Esophagus squamous epithelium (tissue), 5 donors: ENCODE data around the gene IGF1R. TPM values are rescaled to one million over a fixed set of nuclear protein-coding genes. Genes with fewer than 3 reads are reported as not detected.
A peak's percentile ranks its signal among the peaks of the same experiment; 100 is the strongest.
"Not testable (repeated sequence)": the region's sequence is repeated elsewhere in the genome, so short reads cannot be mapped to it uniquely, and the experiment has no call there.

Source experiments
- DNase-seq: peaks from one replicate; lab custom pipeline; 2025; lab: John Stamatoyannopoulos, UW
- H3K27ac ChIP-seq, 4 donors: fragments of 200-600 bp; sonication (generic); one replicate each; pipeline ENCODE4 v1.5.1; 2016 to 2019; ENCODE audit warnings: mild to moderate bottlenecking in 1 of 4
- H3K27me3 ChIP-seq, 4 donors: fragments of 200-600 bp; sonication (generic); 1 replicate in 3 of 4; 2 replicates in 1 of 4; pipeline versions ENCODE4 v1.5.1 to v1.6.0; 2017 to 2021; ENCODE audit warnings: antibody characterized with exemption in 1 of 4
- H3K36me3 ChIP-seq, 3 donors: fragments of 200-600 bp; sonication (generic); one replicate each; pipeline ENCODE4 v1.5.1; 2016 to 2019
- H3K4me1 ChIP-seq, 3 donors: fragments of 200-600 bp; sonication (generic); one replicate each; pipeline ENCODE4 v1.5.1; 2017 to 2019
- H3K4me3 ChIP-seq, 4 donors: fragments of 200-600 bp; sonication (generic); 1 replicate in 3 of 4; 2 replicates in 1 of 4; pipeline ENCODE4 v1.5.1; 2016 to 2019; ENCODE audit warnings: mild to moderate bottlenecking in 2 of 4, moderate library complexity in 1 of 4
- H3K9me3 ChIP-seq, 3 donors: fragments of 200-600 bp; sonication (generic); one replicate each; pipeline ENCODE4 v1.5.1; 2016 to 2019
- POLR2A ChIP-seq, 4 donors: fragments of 450-650 bp; IDR thresholded peaks; one replicate each; pipeline ENCODE4 v1.6.1; 2017; ENCODE audit warnings: antibody characterized with exemption in 4 of 4, mild to moderate bottlenecking in 4 of 4, moderate library complexity in 3 of 4
- WGBS, 2 donors: methylation state at CpG; one replicate each; pipeline ENCODE4 v1.1.5; 2018; 5-methylcytosine and 5-hydroxymethylcytosine counted together
- intact Hi-C: fragments of 100-400 bp; cut with DNase I; formaldehyde crosslinking; loops from one replicate; pipeline ENCODE4 v1.15.0; 2022
- total RNA-seq, 4 donors: library from RNA; depleted of rRNA; stranded (reverse); fragments of >200 nt; gene quantifications; one replicate each; pipeline ENCODE4 v1.1.0, GENCODE V29; 2016
- TF ChIP-seq, protein P1 (sequence below), 6 experiments: fragments of 450-650 bp in 4 of 6; fragments of 200-600 bp in 2 of 6; sonication (generic) in 2 of 6; IDR thresholded peaks; one replicate each; pipeline ENCODE4 v1.5.1; 2016 to 2019; ENCODE audit warnings: antibody characterized with exemption in 6 of 6, mild to moderate bottlenecking in 4 of 6, moderate library complexity in 4 of 6
- donor health status: DM: yes; HTN: yes; CAD: no.

Gene IGF1R
- total RNA-seq, 4 donors from 2014 or later: 20.5 to 54.8 (median 40.4) TPM

DNA sequence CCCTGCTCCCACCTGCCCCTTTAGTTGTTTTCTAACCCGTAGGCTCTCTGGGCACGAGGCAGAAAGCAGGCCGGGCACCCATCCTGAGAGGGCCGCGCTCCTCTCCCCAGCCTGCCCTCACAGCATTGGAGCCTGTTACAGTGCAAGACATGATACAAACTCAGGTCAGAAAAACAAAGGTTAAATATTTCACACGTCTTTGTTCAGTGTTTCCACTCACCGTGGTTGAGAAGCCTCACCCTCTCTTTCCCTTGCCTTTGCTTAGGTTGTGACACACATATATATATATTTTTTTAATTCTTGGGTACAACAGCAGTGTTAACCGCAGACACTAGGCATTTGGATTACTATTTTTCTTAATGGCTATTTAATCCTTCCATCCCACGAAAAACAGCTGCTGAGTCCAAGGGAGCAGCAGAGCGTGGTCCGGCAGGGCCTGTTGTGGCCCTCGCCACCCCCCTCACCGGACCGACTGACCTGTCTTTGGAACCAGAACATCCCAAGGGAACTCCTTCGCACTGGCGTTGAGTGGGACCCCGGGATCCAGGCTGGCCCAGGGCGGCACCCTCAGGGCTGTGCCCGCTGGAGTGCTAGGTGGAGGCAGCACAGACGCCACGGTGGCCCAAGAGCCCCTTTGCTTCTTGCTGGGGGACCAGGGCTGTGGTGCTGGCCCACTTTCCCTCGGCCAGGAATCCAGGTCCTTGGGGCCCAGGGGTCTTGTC, 310.7 kb downstream of the IGF1R start:
- peaks cover 0 to 22% (median 9%) of the 10 kb centered on the region in 3 donors for H3K4me1 ChIP-seq
- no peak for DNase-seq
- WGBS, 2 donors: 79 to 89% methylated on average over 11 to 17 of the region's 22 CpGs
- intact Hi-C loops: no loop called here
- peaks cover 0 to 8% (median 0%) of the 10 kb centered on the region in 3 donors for H3K9me3 ChIP-seq
- TF ChIP-seq, protein P1, sequence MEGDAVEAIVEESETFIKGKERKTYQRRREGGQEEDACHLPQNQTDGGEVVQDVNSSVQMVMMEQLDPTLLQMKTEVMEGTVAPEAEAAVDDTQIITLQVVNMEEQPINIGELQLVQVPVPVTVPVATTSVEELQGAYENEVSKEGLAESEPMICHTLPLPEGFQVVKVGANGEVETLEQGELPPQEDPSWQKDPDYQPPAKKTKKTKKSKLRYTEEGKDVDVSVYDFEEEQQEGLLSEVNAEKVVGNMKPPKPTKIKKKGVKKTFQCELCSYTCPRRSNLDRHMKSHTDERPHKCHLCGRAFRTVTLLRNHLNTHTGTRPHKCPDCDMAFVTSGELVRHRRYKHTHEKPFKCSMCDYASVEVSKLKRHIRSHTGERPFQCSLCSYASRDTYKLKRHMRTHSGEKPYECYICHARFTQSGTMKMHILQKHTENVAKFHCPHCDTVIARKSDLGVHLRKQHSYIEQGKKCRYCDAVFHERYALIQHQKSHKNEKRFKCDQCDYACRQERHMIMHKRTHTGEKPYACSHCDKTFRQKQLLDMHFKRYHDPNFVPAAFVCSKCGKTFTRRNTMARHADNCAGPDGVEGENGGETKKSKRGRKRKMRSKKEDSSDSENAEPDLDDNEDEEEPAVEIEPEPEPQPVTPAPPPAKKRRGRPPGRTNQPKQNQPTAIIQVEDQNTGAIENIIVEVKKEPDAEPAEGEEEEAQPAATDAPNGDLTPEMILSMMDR (IDR thresholded peaks at IDR 0.05): no peak
- no peak for TF ChIP-seq POLR2A (IDR thresholded peaks at IDR 0.05)
- H3K4me3 ChIP-seq: no peak overlapping the region
- no peak overlapping the region for H3K27ac ChIP-seq
- no peaks in the 10 kb centered on the region for H3K27me3 ChIP-seq
- H3K36me3 ChIP-seq: peaks cover 16 to 88% (median 30%) of the 10 kb centered on the region in 3 donors

DNA sequence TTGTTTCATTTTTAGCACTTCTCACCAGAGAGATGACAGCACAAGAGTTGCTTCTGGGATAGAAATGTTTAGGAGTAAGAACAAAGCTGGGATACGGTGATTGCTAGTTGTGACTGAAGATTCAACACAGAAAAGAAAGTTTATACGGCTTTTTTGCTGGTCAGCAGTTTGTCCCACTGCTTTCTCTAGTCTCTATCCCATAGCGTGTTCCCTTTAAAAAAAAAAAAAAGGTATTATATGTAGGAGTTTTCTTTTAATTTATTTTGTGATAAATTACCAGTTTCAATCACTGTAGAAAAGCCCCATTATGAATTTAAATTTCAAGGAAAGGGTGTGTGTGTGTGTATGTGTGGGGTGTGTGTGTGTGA, 311.3 kb downstream of the IGF1R start:
- H3K4me3 ChIP-seq: no peak overlapping the region
- TF ChIP-seq, protein P1 (IDR thresholded peaks at IDR 0.05): no peak
- TF ChIP-seq POLR2A (IDR thresholded peaks at IDR 0.05): no peak
- DNase-seq: no peak
- WGBS, 2 donors: 81 to 95% methylated on average over 3 of the region's 3 CpGs
- H3K4me1 ChIP-seq: peaks cover 0 to 17% (median 10%) of the 10 kb centered on the region in 3 donors
- no peak overlapping the region for H3K27ac ChIP-seq
- H3K9me3 ChIP-seq: peaks cover 0 to 8% (median 0%) of the 10 kb centered on the region in 3 donors
- peaks cover 16 to 82% (median 30%) of the 10 kb centered on the region in 3 donors for H3K36me3 ChIP-seq
- H3K27me3 ChIP-seq: no peaks in the 10 kb centered on the region
- intact Hi-C loops: no loop called here

DNA sequence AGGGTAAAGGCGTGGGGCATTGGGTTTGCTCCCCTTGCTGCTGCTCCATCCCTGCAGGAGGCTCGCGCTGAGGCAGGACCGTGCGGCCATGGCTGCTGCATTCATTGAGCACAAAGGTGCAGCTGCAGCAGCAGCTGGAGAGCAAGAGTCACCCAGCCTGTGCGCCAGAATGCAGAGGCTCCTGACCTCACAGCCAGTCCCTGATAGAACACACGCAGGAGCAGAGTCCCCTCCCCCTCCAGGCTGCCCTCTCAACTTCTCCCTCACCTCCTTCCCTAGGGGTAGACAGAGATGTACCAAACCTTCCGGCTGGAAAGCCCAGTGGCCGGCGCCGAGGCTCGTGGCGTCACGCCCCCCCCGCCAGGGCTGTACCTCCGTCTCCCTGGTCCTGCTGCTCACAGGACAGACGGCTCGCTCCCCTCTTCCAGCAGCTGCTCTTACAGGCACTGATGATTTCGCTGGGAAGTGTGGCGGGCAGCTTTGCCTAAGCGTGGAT, 312.3 kb downstream of the IGF1R start:
- peaks cover 16 to 74% (median 30%) of the 10 kb centered on the region in 3 donors for H3K36me3 ChIP-seq
- TF ChIP-seq, protein P1 (IDR thresholded peaks at IDR 0.05): no peak
- no peak for TF ChIP-seq POLR2A (IDR thresholded peaks at IDR 0.05)
- 96% methylated on average over 10 of the region's 21 CpGs; no CpG with 5 or more reads in 1 of the 2 donors for WGBS, 2 donors
- DNase-seq: no peak
- no peak overlapping the region for H3K27ac ChIP-seq
- H3K4me1 ChIP-seq: peaks cover 0 to 11% (median 9%) of the 10 kb centered on the region in 3 donors
- no peak overlapping the region for H3K4me3 ChIP-seq
- intact Hi-C loops: no loop called here
- no peaks in the 10 kb centered on the region for H3K27me3 ChIP-seq
- peaks cover 0 to 8% (median 0%) of the 10 kb centered on the region in 3 donors for H3K9me3 ChIP-seq

DNA sequence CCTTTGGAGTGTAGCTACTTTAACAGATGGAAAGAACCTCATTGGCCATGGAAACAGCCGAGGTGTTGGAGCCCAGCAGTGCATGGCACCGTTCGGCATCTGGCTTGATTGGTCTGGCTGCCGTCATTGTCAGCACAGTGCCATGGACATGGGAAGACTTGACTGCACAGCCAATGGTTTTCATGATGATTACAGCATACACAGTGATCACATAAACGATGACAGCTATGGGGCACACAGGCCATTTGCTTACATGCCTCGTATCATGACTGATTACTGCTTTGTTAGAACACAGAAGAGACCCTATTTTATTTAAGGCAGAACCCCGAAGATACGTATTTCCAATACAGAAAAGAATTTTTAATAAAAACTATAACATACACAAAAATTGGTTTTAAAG, 315.1 kb downstream of the IGF1R start:
- no peaks in the 10 kb centered on the region for H3K27me3 ChIP-seq
- TF ChIP-seq, protein P1 (IDR thresholded peaks at IDR 0.05): no peak
- peaks cover 0 to 19% (median 11%) of the 10 kb centered on the region in 3 donors for H3K4me1 ChIP-seq
- intact Hi-C loops: no loop called here
- WGBS, 2 donors: 94 to 95% methylated on average over 7 to 8 of the region's 8 CpGs
- H3K36me3 ChIP-seq: peaks cover 16 to 46% (median 23%) of the 10 kb centered on the region in 3 donors
- H3K27ac ChIP-seq: no peak overlapping the region
- H3K9me3 ChIP-seq: peaks cover 0 to 8% (median 0%) of the 10 kb centered on the region in 3 donors
- no peak overlapping the region for H3K4me3 ChIP-seq
- DNase-seq: no peak

DNA sequence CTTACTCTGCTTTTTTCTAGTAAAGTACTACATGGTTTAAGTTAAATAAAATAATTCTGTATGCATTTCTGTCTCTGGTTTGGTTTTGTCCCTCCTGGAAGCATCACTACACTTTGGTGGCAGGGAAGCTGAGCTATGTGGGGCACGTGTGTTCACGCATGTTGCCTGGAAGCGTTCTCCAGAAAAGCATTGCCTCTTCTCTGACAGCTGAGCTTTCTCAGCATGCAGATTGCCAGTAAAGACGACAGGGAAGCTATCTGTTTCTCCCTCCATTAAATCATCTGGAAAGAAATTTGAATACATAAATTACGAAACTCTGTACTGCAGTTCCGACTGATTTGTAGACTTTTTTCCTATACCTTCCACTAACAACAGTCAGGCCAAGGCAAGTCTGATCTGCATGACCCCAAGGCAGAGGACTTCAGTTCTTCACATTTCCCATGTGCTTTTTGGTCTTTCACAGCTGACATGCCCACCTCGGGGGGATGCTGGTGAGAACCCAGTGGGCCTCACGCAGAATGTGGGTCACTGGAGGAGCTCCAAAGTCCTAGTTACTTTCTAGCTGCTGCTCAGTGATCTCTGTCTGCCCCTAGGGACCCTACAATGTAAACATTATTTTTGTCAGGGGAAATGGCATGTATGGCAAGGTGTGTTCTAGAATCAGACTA, 316.3 kb downstream of the IGF1R start:
- Histone ChIP-seq H3K36me3 (peaks cover 16 to 34% (median 19%) of the 10 kb centered on the region in 3 donors), H3K27me3 (no peaks in the 10 kb centered on the region), H3K4me3 (no peak overlapping the region), H3K4me1 (peaks cover 0 to 19% (median 11%) of the 10 kb centered on the region in 3 donors), H3K27ac (peak overlapping the region in 2 of 4 donors; percentile 13 to 18), H3K9me3 (peaks cover 0 to 8% (median 0%) of the 10 kb centered on the region in 3 donors)
- TF ChIP-seq, protein P1 (IDR thresholded peaks at IDR 0.05): no peak
- TF ChIP-seq POLR2A (IDR thresholded peaks at IDR 0.05): no peak
- intact Hi-C loops: no loop called here
- WGBS, 2 donors: 62 to 73% methylated on average over 8 of the region's 8 CpGs
- no peak for DNase-seq

DNA sequence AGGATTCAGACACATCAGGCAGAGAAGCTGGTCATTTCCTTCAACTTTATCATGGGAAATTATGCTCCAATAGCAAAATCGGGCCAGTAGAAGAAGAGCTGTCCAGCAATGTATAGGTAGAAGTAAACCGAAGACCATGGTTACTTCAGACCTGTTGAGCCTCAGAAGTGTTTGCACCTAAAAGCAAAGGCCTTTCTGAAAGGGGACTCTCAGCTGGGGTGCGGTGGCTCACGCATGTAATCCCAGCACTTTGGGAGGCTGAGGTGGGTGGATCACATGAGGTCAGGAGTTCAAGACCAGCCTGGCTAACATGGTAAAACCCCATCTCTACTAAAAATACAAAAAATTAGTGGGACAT, 316.8 kb downstream of the IGF1R start:
- H3K9me3 ChIP-seq, H3K4me3 ChIP-seq, DNase-seq, H3K27me3 ChIP-seq, intact Hi-C loops: not testable (repeated sequence)
- Histone ChIP-seq H3K27ac (peak overlapping the region in 2 of 4 donors; percentile 13 to 18), H3K4me1 (peaks cover 0 to 19% (median 11%) of the 10 kb centered on the region in 3 donors), H3K36me3 (peaks cover 15 to 29% (median 19%) of the 10 kb centered on the region in 3 donors)
- 88 to 93% methylated on average over 4 of the region's 4 CpGs for WGBS, 2 donors
